Measurements from ENCODE around the gene USP48.

GRCh38 chr1:21773585-21773984, 9.4 kb downstream of the USP48 start:
- TF ChIP-seq, protein P1, sequence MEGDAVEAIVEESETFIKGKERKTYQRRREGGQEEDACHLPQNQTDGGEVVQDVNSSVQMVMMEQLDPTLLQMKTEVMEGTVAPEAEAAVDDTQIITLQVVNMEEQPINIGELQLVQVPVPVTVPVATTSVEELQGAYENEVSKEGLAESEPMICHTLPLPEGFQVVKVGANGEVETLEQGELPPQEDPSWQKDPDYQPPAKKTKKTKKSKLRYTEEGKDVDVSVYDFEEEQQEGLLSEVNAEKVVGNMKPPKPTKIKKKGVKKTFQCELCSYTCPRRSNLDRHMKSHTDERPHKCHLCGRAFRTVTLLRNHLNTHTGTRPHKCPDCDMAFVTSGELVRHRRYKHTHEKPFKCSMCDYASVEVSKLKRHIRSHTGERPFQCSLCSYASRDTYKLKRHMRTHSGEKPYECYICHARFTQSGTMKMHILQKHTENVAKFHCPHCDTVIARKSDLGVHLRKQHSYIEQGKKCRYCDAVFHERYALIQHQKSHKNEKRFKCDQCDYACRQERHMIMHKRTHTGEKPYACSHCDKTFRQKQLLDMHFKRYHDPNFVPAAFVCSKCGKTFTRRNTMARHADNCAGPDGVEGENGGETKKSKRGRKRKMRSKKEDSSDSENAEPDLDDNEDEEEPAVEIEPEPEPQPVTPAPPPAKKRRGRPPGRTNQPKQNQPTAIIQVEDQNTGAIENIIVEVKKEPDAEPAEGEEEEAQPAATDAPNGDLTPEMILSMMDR (IDR thresholded peaks at IDR 0.05; ENCODE audit: low read depth, low read length) = no peak
- no peak for TF ChIP-seq EZH2phosphoT487 (IDR thresholded peaks at IDR 0.05; ENCODE audit: low read depth)
